MM.1S (cell line): ENCODE measurements around the gene PIK3R1.

Source experiments
- EZH2 ChIP-seq: fragments of 300-600 bp; sonication (generic); optimal IDR thresholded peaks from 2 replicates; pipeline ENCODE3; 2017; ENCODE audit warnings: low read depth, mild to moderate bottlenecking, antibody characterized with exemption, low read length, mixed read lengths
- EZH2phosphoT487 ChIP-seq: fragments of 300-600 bp; sonication (generic); IDR thresholded peaks from 2 replicates; pipeline ENCODE4 v1.6.1; 2018; ENCODE audit warnings: antibody characterized with exemption, low read length
- TF ChIP-seq, protein P1 (sequence below): fragments of 300-600 bp; sonication (generic); IDR thresholded peaks from 2 replicates; pipeline ENCODE4 v1.5.1; 2016; ENCODE audit warnings: antibody characterized with exemption, low read length, mixed read lengths

DNA sequence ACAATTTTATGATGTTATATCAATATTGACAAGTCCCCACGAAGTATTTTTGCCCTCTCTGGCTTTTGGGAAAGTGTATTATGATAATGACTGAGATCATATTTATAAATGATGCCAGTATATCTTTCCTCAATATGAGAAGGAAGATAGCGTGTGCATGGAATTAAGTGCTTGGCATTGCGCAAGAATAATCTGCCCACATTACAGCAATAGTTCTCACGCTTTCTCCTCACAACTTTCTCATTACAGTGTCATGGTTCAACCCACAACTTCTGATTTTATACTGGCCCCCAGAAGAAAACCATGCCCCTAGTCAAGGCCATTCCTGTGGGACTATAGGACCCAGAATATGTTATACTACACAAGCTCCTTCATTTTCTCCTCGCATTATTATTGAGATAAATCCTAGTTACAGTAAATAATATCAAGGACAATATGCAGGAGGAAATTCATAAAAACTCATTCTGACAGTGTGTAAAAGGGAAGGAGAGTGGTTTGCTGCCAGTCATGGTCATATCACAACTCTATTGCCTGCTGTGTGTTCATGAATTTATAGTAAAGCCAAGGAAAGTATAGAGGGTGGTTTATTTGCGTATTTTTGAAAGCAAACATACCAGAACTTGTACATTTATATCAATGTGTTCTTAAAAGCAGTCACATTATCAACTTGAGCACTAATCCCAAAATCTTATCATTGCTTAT, 114.1 kb downstream of the PIK3R1 start:
- no peak for TF ChIP-seq EZH2
- TF ChIP-seq, protein P1, sequence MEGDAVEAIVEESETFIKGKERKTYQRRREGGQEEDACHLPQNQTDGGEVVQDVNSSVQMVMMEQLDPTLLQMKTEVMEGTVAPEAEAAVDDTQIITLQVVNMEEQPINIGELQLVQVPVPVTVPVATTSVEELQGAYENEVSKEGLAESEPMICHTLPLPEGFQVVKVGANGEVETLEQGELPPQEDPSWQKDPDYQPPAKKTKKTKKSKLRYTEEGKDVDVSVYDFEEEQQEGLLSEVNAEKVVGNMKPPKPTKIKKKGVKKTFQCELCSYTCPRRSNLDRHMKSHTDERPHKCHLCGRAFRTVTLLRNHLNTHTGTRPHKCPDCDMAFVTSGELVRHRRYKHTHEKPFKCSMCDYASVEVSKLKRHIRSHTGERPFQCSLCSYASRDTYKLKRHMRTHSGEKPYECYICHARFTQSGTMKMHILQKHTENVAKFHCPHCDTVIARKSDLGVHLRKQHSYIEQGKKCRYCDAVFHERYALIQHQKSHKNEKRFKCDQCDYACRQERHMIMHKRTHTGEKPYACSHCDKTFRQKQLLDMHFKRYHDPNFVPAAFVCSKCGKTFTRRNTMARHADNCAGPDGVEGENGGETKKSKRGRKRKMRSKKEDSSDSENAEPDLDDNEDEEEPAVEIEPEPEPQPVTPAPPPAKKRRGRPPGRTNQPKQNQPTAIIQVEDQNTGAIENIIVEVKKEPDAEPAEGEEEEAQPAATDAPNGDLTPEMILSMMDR = no peak
- TF ChIP-seq EZH2phosphoT487 = no peak
